ENCODE measurements around the gene HEXA.

- TF ChIP-seq BHLHE40 (IDR thresholded peaks at IDR 0.05; ENCODE audit: borderline replicate concordance) (no peak), CTBP1 (IDR thresholded peaks at IDR 0.05; ENCODE audit: borderline replicate concordance) (no peak)
Measured at GRCh38 chr15:72338148-72338547, 37.7 kb downstream of the HEXA start.

All from HEK293T (cell line).